Vagina (tissue), 2 donors: ENCODE results near the gene RABL3. TPM values are rescaled to one million over a fixed set of nuclear protein-coding genes. Genes with fewer than 3 reads are reported as not detected.
"Not testable (repeated sequence)": the region's sequence is repeated elsewhere in the genome, so short reads cannot be mapped to it uniquely, and the experiment has no call there.

Experiments used
- DNase-seq, 2 donors: peaks; one replicate each; pipeline ENCODE4 v3.0.0-alpha.2; 2017; ENCODE audit errors: extremely low spot score in 2 of 2
- H3K27ac ChIP-seq: fragments of 200-600 bp; sonication (generic); one replicate; pipeline ENCODE4 v1.5.1; 2019
- H3K27me3 ChIP-seq: fragments of 200-600 bp; sonication (generic); one replicate; pipeline ENCODE4 v1.5.1; 2019
- H3K36me3 ChIP-seq, 2 donors: fragments of 200-600 bp; sonication (generic); one replicate each; pipeline ENCODE4 v1.5.1; 2017 to 2019
- H3K4me1 ChIP-seq: fragments of 200-600 bp; sonication (generic); one replicate; pipeline ENCODE4 v1.5.1; 2019
- H3K4me3 ChIP-seq, 2 donors: fragments of 200-600 bp; sonication (generic); 1 replicate in 1 of 2; 2 replicates in 1 of 2; pipeline ENCODE4 v1.5.1; 2016 to 2019
- H3K9me3 ChIP-seq: fragments of 200-600 bp; sonication (generic); one replicate; pipeline ENCODE4 v1.5.1; 2019
- POLR2A ChIP-seq, 2 donors: fragments of 450-650 bp; IDR thresholded peaks; one replicate each; pipeline ENCODE4 v1.6.1; 2017; ENCODE audit warnings: antibody characterized with exemption in 2 of 2, mild to moderate bottlenecking in 2 of 2, moderate library complexity in 2 of 2
- POLR2AphosphoS5 ChIP-seq, 2 donors: sonication (generic); formaldehyde crosslinking; IDR thresholded peaks; one replicate each; pipeline ENCODE4 v1.9.0; 2017; ENCODE audit warnings: antibody characterized with exemption in 2 of 2, mild to moderate bottlenecking in 2 of 2, low read depth in 1 of 2; ENCODE audit not compliant: insufficient read depth in 1 of 2
- intact Hi-C: fragments of 100-400 bp; cut with DNase I; formaldehyde crosslinking; loops from one replicate; pipeline ENCODE4 v1.15.1; 2023
- small RNA-seq: library from RNA; depleted of rRNA; stranded (forward); fragments of <200 nt; gene quantifications from one replicate; pipeline ENCODE3, GENCODE V24; 2016
- total RNA-seq: library from RNA; depleted of rRNA; stranded (reverse); fragments of >200 nt; gene quantifications from one replicate; pipeline ENCODE4 v1.2.3, GENCODE V29; 2016
- TF ChIP-seq, protein P1 (sequence below), 3 experiments: fragments of 450-650 bp in 2 of 3; fragments of 200-600 bp in 1 of 3; sonication (generic) in 1 of 3; IDR thresholded peaks; one replicate each; pipeline ENCODE4 v1.5.1; 2017 to 2019; ENCODE audit warnings: antibody characterized with exemption in 3 of 3, mild to moderate bottlenecking in 2 of 3, moderate library complexity in 2 of 3

The RABL3 gene
- total RNA-seq, 1 donor from 2014 or later: 12.8 TPM

DNA sequence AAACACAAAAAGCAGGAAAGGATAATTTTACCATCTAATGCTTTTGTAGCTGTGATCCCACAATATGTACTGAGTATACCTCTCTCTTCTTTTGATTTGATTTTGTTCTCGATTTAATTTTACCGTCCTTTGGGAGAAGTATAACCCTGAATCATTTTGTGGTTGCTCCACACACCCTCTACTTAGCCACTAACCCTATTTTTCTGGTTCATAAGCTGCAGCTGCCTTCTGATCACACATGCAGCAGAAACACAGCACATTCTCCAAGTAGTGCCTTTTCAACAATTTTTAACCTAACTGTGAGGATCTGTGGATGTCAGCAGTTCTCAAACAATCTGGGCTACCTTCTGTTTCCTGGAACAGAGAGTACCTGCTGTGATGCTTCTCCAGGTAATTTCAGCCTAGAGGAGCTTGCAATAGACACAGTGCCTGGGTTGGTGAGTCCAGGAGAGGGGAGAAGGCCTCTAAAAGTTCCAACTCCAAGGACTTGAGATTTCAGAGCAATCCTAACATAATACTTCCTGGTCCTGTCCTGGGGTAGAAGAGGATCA is 100.5 kb downstream of the RABL3 start:
- TF ChIP-seq POLR2AphosphoS5 (IDR thresholded peaks at IDR 0.05; ENCODE audit: insufficient read depth in 1 of 2, low read depth in 1 of 2) (no peak), POLR2A (IDR thresholded peaks at IDR 0.05) (no peak)
- TF ChIP-seq, protein P1, sequence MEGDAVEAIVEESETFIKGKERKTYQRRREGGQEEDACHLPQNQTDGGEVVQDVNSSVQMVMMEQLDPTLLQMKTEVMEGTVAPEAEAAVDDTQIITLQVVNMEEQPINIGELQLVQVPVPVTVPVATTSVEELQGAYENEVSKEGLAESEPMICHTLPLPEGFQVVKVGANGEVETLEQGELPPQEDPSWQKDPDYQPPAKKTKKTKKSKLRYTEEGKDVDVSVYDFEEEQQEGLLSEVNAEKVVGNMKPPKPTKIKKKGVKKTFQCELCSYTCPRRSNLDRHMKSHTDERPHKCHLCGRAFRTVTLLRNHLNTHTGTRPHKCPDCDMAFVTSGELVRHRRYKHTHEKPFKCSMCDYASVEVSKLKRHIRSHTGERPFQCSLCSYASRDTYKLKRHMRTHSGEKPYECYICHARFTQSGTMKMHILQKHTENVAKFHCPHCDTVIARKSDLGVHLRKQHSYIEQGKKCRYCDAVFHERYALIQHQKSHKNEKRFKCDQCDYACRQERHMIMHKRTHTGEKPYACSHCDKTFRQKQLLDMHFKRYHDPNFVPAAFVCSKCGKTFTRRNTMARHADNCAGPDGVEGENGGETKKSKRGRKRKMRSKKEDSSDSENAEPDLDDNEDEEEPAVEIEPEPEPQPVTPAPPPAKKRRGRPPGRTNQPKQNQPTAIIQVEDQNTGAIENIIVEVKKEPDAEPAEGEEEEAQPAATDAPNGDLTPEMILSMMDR (IDR thresholded peaks at IDR 0.05): no peak
- Histone ChIP-seq H3K4me3 (no peak overlapping the region), H3K36me3 (no peaks in the 10 kb centered on the region), H3K27me3 (no peaks in the 10 kb centered on the region), H3K9me3 (no peaks in the 10 kb centered on the region), H3K27ac (no peak overlapping the region), H3K4me1 (no peaks in the 10 kb centered on the region)
- intact Hi-C loops: no loop called here
- no peak for DNase-seq

DNA sequence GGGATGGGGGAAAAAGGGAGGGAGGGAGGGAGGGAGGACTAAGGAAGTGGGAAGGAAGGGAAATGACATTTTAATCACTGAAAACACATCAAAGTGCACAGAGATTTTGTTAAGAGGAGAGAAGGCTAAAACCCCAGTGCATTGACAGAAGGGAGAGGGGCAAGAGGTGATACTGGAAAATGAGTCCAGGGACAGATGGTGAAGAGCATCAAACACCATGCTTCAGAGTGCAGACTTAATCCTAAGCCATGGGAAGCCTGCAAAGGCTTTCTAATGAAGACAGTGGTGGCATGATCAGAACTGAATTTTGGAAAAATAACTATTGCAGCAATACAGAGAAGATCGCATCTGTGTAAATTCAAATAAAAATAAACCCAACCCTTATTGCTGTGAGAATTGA is 102.1 kb downstream of the RABL3 start:
- no peak for TF ChIP-seq POLR2AphosphoS5 (IDR thresholded peaks at IDR 0.05; ENCODE audit: insufficient read depth in 1 of 2, low read depth in 1 of 2)
- TF ChIP-seq, protein P1 (IDR thresholded peaks at IDR 0.05): no peak
- no peak for TF ChIP-seq POLR2A (IDR thresholded peaks at IDR 0.05)
- H3K9me3 ChIP-seq: no peaks in the 10 kb centered on the region
- H3K27ac ChIP-seq: no peak overlapping the region
- H3K4me3 ChIP-seq: no peak overlapping the region
- intact Hi-C loops: no loop called here
- H3K27me3 ChIP-seq: no peaks in the 10 kb centered on the region
- no peaks in the 10 kb centered on the region for H3K4me1 ChIP-seq
- DNase-seq: no peak
- H3K36me3 ChIP-seq: no peaks in the 10 kb centered on the region

DNA sequence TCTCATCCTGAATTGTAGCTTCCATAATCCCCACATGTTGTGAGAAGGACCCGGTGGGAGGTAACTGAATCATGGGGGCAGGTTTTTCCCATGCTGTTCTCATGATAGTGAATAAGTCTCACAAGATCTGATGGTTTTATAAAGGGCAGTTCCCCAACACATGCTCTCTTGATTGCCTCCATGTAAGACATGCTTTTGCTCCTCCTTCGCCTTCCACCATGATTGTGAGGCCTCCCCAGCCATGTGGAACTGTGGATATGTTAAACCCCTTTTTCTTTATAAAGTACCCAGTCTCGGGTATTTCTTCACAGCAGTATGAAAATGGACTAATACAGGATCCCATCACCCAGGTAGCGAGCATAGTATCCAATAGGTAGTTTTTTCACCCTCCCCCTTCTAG is 103.5 kb downstream of the RABL3 start:
- H3K36me3 ChIP-seq, H3K4me3 ChIP-seq, H3K27me3 ChIP-seq, H3K9me3 ChIP-seq, H3K4me1 ChIP-seq, DNase-seq, intact Hi-C loops, H3K27ac ChIP-seq: not testable (repeated sequence)

DNA sequence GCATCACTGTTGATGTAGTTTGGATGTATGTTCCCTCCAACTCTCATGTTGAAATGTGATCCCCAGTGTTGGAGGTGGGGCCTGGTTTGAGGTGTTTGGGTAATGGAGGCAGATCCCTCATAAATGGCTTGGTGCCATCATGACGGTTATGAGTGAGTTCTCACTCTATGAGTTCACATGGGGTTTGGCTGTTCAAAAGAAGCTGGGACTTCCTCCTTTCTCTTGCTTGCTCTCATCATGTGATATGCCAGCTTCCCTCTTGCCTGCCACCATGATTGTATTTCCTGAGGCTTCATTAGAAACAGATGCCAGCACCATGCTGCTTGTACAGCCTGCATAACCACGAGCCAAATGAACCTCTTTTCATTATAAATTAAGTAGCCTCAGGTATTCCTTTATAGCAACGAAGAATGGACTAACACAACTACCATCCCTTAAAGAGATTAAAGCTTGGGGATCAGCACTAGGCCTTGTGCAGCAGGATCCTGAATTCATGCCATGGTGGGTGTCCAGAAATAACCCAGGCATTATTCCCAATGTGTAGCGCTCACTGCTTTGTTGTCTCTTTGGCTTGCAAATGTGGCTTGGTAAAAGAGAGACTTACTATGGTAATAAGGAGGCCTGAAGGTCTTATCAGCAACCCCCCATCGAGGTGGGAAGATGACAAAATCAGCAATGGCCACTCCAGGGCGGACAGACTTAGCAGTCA is 104.3 kb downstream of the RABL3 start:
- Histone ChIP-seq H3K27me3 (no peaks in the 10 kb centered on the region), H3K36me3 (no peaks in the 10 kb centered on the region), H3K4me1 (no peaks in the 10 kb centered on the region), H3K27ac (no peak overlapping the region), H3K9me3 (no peaks in the 10 kb centered on the region), H3K4me3 (no peak overlapping the region)
- intact Hi-C loops: no loop called here
- no peak for DNase-seq
- TF ChIP-seq, protein P1 (IDR thresholded peaks at IDR 0.05): no peak
- TF ChIP-seq POLR2AphosphoS5 (IDR thresholded peaks at IDR 0.05; ENCODE audit: insufficient read depth in 1 of 2, low read depth in 1 of 2) (no peak), POLR2A (IDR thresholded peaks at IDR 0.05) (no peak)

DNA sequence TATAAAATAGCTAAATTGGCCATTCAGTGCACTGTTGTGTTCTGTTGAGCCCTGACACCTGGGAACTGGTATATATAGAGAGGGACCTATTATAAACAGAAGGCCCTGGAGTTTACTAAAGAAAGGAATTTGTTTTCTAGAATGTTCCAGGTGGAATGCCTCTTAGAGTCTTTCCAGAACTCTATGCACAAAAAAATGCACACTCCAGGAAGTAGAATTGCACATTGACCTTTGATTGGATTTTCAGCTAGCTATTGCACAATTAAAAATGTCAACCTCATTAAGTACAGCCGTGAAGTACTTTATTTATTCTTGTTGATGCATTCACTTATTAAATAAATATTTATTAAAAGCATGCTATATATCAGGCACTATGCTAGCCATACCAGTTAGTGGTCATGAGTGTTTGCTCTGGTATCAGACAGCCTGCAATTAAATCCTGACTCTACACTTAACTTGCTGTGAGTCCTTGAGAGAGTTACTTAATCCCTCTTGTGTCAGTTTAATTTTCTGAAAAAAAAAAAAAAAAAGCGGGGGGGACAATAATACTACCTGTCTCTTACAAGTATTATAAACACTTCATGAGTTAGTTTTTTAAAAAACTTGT is 105.4 kb downstream of the RABL3 start:
- intact Hi-C loops: no loop called here
- H3K4me3 ChIP-seq: no peak overlapping the region
- no peak for DNase-seq
- H3K9me3 ChIP-seq: no peaks in the 10 kb centered on the region
- TF ChIP-seq, protein P1 (IDR thresholded peaks at IDR 0.05): no peak
- TF ChIP-seq POLR2AphosphoS5 (IDR thresholded peaks at IDR 0.05; ENCODE audit: insufficient read depth in 1 of 2, low read depth in 1 of 2) (no peak), POLR2A (IDR thresholded peaks at IDR 0.05) (no peak)
- no peaks in the 10 kb centered on the region for H3K4me1 ChIP-seq
- no peaks in the 10 kb centered on the region for H3K36me3 ChIP-seq
- no peak overlapping the region for H3K27ac ChIP-seq
- H3K27me3 ChIP-seq: no peaks in the 10 kb centered on the region

Small RNA genes lying within 50 kb of the gene (small RNA-seq; reads per million reads assigned to genes)
- not detected for gene MTCO1P29
- not detected for gene MTCO2P29

Other genes starting within 250 kb of the RABL3 start
- gene NDUFB4, start 146.2 kb downstream of the RABL3 start, total RNA-seq: 82.5 TPM
- not detected for gene HGD, start 60.3 kb downstream of the RABL3 start, total RNA-seq
- gene GTF2E1, start 228 bp upstream of the RABL3 start, total RNA-seq: 9.1 TPM
- 0.98 TPM for gene STXBP5L, start 165.7 kb upstream of the RABL3 start, total RNA-seq